NCI-H1048 (cell line): ENCODE data around the gene EVI5.

Source experiments
- DNase-seq: peaks from one replicate; lab custom pipeline; 2025; lab: John Stamatoyannopoulos, UW

Gene EVI5

DNA sequence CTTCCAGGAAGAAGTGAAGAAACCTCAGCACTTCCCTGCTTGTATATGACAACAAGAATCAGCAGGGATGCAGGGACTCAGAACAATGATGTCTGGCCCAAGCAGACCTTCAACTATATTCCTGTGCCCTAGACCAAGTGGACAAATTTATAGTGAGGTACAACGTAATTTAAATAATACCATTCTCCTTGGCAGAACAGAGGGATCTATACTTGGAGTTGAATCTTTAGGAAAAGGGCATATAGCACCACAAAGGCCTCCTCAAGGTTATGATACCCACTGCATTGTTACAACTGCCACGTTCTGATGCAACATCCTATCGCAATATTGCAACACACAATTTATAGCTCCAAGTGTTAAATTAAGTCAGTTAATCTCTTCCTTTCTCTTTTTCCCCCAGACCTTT is 269.1 kb downstream of the EVI5 start:
- DNase-seq, result no peak

DNA sequence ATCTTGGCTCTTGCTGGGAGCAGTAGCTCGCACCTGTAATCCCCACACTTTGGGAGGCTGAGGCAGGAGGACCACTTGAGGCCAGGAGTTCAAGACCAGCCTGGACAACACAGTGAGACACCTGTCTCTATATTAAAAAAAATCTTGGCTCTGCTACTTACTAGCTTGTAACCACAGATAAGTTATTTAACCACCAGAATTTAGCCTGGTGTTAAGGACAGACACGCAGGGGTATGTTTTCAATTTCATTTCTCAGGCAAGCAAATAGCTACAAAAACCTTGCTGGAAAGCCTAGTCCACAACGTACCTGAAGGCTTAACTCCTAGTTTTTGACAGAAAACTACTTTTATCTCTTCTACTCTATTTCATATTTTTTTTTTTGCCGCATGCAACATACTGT is 273.4 kb downstream of the EVI5 start:
- no peak for DNase-seq

DNA sequence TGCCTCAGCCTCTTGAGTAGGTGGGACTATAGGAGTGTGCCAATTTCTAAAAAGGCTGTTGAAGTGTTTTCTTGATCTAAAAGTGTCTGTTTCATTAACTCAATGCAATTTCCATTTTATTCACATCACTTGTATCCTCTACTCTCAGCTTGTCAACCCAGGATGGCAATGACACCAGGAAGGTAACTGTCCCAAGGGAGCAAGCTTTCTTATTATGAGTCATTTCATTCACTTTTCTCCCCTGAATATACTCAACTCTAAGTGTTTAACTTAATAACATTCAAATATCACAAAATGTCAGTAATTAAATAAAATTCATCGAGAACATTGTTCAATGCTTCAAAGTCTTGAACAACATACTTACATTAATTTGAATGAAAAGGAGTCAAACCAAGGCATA is 275.3 kb downstream of the EVI5 start:
- DNase-seq, result no peak

DNA sequence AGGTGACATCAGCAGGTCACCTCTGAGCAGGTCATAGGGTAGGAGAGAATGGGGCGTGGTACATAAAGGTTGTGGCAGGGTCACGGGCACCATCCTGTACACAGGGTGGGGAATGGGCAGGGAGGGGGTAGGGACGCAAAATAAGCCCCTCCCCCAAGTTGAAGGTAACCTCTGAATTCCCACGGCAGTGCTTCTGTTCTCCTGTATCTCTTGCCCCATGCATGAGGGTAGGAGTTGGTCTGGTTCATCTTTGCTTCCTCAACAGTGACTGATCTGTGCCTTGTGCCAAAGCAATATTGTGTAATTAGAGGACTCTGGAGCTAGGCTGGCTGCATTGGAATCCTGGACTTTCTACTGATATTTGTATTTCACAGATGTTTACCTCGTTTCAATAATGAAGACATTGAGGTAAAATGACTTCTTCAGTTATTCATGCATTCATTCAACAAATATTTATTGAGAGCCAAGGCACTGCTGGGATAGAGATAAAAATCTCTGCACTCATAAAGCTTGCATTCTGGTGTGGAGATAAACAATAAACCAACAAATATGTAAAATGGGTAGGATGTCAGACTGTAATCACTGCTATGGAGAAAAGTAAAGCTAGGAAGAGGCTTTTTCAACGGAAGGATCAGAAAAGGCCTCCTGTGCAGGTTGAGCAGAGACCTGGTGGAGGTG is 279.8 kb downstream of the EVI5 start:
- DNase-seq, result no peak

DNA sequence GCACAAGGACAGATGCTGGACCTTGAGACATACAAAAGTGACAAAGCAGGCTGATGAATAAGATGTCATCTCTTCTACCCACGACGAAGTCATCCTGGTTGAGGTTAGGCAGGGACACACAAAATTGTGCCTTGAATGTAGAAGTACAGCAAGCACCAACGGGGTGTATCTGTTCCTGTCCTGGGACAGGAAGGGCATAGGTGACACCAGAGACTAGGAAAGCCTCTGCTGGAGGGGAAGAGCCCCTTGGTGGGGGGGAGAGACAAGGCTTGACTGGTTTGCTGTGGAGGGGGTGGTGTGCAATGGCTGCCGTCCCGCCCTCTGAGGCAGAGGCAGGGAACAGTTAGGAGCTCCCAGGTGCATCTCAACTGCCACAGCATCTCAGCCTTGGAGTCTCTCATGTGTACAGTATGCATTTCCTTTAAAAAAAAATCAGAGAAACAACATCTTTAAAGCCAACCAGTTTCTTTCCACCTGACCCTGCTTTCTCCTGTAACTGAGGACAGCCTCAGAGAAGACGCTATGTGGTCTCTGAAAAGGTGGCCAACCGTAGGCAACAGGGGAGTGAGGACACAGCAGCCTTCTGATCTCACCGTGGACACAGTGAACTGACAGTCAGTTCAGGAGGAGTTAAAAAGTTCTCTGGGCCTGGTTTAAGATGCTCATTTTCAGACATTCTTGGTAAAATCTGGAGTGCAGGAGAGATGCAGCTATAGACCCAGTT is 280.5 kb downstream of the EVI5 start:
- no peak for DNase-seq

DNA sequence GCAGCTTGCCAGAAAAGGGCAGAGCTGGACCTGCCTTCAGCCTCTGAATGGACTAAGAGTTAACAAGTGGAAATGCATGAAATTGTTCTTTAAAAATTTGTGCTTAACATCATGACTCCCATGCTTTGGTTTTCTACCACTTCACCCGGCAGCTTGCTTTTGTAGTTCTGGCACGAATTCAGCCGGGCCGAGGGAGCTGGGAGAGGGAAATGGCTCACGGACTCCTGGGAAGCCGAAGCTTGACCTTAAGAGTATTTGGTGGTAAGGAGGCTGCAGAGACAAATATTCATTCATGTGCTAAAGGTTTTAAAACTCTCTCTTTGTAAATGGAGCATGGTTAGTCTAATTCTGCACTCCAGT is 281.0 kb downstream of the EVI5 start:
- no peak for DNase-seq

DNA sequence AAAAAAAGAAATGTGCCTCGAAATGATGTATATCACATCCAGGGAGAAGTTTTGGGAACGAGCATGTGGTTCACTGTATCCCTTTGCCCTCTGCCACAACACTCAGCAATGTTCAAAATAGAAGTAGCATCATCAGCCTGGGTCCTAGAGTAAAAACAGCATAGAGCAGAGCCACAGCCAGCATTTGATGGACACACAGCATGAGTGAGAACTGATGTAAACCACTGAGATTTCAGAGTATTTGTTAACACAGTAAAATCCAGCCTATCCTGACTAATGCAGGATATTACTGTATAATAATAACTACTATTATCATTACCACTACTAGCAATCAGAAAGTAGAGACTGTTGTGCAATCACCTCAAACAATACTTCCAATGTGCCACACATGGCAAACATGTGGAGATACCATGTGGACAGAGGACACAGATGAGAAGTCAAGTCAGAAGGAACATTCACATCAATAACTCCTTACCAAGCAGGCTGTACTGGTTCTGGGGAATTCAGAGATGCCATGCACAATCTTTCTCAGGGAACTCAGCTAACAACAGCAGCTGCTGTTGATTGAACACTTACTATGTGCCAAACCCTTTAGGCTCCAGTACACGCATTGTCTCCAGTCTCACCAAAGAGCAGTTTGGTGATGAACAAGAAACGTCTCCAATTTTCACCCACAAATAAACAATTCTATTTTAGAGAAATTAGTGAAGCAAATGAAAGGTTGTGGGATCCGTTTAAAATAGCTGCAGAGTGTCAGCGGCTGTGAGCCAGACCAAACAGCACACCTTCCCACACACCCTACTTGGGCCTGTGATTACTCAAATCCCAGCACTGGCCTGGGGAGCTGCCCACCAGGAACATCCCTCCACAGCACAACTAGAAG is 281.6 kb downstream of the EVI5 start:
- DNase-seq, result no peak

DNA sequence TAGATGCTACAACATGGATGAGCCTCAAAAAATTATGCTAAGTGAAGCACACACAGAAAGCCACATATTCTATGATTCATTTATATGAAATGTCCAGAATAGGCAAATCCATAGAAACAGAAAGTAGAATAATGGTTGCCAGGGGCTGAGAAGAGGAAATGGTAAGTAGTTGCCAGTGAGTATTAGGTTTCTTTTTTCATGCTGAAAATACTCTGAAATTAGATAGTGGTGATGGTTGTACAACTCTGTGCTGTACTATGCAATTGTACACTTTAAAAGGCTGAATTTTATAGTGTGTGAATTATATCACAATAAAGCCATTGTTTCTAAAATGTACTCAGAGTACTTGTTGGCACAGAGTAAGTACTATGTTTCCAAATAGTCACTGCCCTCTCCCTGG is 282.7 kb downstream of the EVI5 start:
- no peak for DNase-seq

DNA sequence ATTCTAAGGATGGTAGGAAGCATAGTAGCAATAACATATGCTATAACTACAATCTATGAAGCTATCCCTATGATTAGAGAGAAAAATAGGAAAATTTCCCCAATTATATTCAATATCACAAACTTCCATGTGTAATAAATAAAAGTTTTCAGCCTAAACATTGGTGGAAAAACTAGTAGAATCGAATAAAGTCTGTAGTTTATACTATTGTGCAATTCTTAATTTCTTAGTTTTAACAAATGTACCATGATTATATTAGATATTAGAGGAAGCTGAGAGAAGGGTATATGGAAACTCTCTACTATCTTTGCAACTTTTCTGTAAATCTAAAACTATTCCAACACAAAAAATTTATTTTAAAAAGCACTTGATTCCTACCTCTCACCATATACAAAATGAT is 284.4 kb downstream of the EVI5 start:
- DNase-seq, result no peak

DNA sequence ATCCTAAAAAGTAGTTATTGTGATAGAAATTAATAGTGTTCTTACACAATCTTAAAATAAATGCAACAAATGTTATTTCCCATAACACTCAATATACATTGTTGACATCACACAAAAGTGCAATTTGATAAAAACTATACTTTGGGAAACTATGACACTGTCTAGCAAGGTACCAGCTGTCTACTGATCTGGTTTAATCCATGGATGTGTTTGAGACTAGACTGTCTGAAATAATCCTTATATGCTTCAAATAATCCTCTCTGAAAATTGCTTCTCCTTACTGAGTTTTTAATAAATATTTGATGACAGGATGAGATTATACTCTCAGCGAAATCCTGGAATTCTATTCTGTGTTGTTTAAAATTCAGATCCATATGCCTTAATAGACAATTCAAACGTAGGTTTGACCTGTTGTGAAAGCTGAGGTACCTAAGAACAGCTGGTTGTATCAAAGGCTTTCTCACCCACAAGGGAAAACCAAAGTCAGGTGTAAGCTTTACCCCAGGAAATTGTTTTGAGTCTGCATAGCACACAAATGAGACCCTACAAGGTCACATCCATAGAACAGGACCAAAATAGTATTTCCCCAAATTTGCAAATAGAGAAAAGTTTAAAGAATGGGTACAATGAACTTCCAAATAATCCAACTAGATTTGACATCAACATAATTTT is 289.4 kb downstream of the EVI5 start:
- DNase-seq, result no peak

DNA sequence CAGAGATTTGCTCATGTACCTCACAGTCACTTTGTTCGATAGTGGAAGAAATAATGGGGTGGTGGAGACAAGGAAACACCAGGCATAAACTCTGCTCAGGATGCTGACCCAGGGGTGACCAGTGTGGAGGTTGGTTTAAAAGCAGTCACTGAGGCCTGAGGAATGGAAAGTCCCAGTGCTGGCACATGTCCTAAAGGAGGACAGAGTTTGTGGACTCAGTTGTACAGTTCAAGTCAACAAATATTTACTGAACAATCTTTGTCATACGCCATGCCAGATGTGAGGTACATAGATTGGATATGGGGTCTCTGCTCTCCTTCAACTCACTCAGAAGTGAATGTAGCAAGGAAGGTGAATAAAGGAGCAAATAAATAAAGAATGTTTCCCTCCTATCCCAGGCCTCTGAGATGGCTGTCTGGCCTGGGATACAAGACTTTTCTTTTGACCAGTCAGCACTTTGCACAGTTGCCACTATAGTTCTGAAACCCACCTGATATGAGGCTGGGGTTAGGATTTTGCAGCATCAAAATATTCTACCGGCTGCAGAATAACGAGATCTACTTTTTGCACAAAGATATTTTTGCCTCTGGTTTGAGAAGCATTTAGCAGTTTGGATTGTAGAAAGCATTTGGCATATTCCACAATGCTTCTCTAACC is 290.3 kb downstream of the EVI5 start:
- no peak for DNase-seq

DNA sequence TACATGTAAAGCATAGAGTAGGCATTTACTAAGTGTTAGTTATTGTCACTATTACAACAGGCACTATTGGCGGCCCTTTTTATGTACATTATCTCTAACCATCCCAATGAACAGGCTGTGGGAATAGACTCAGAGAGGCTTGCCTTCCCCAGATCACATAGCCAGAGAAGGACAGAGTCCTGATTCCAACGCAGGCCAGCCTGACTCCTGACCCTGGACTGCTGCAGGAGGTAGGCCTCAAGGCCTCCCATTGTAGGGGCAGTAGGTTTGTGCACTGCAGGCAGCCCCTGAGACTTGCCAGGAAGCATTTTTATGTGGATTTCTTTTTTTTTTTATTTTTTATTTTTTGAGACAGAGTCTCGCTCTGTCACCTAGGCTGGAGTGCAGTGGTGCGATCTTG is 291.8 kb downstream of the EVI5 start:
- no peak for DNase-seq

DNA sequence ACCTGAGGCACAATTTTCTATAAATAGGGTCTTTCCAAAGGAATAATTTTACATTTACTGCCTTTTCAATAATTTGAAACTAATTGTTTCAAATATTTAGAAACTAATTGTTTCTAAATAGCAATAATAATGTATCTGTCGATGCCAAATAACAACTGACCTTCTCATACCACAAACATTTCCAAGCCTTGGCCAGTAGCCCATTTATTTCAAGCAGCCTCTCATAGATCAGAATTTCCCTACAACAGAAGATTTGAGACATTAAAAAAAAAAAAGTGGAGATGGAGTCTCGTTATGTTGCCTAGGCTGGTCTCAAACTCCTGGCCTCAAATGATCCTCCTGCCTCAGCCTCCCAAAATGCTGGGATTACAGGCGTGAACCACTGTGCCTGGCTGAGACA is 296.1 kb downstream of the EVI5 start:
- DNase-seq, result no peak

DNA sequence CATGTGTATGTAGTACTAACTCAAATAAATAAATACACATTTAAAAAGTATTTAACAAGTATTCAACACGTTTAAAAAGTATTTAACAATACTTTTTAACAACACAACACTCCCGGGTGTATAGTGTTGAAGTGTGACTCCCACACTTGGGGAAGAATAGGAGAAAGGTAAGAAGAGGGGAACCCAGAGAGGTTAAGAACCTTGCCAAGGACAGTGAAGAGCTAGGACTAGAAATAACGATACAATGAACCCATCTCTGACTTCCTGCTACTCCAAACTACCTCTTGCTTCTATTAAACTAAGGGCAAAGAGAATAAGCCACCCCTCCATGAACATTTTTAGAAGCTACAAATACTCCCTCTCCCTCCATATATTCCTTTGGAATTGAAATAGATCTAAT is 296.5 kb downstream of the EVI5 start:
- DNase-seq, result no peak

DNA sequence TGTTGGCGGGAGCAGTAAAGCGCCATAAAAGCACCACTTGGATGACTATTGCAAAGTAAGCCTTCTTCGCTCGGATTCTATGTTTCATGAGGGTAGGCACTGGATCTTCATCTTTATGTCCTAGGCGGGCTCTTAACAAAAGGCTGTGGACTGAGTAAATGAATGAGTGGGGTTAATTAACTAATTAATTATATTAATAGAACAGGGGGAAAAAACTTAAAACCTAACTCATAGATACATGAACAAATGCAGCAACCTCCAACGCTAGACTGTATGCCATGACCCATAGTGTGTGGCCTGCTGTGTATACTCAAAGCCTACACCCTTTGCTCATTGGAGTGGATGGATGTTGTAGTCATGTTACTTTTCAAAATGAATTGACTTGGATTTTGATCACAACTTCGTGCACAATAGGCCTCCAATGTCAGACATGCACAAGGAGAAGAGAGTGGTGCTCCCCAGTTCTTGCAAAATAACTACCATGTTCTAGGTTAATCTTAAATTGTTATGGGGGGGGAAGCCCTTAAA is 297.8 kb downstream of the EVI5 start:
- DNase-seq, result no peak

DNA sequence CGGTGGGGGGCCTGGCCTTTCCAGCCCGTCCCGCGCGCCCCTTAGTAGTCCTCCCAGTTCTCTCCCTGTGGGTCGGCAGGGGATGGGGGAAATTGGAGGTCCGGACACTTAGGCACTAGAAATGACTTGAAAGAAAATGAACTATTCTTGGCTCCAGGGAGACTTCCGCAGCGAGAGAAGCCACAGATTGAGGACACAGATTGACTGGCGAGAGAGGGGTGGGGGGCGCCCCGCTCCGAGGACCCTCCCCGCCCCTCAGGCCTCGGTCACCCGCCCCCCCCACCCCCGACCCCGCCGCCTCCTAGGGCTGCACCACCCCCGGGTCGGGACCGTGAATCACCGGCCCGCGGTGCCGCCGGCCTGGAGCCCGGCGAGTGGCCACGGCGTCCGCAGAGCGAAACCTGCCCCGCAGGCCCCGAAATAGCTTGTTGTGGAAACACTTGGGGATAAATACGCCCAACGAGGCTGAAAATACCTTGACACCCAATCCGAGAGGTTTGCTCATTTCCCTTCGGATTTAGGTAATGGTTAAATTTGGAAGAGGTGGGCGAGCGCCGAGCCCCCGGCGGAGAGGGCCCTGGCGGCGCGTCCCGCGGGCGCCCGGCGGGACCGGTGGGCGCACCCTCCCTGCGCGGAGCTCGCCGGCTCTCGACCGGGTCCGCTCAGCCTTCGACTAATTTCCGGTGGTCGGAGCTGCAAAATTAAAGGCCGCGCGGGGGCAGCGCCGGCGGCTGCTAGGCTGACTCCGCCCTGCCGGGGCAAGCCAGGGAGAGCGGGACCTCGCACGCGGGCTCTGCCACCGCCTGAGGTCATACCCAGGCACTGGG is 298.4 kb downstream of the EVI5 start, which contains the start of gene GFI1:
GFI1 (minus strand) TSS at position 675 of the 827 bp plus-strand sequence. CDS start 3,438 bp downstream, outside the sequence.
- no peak for DNase-seq

DNA sequence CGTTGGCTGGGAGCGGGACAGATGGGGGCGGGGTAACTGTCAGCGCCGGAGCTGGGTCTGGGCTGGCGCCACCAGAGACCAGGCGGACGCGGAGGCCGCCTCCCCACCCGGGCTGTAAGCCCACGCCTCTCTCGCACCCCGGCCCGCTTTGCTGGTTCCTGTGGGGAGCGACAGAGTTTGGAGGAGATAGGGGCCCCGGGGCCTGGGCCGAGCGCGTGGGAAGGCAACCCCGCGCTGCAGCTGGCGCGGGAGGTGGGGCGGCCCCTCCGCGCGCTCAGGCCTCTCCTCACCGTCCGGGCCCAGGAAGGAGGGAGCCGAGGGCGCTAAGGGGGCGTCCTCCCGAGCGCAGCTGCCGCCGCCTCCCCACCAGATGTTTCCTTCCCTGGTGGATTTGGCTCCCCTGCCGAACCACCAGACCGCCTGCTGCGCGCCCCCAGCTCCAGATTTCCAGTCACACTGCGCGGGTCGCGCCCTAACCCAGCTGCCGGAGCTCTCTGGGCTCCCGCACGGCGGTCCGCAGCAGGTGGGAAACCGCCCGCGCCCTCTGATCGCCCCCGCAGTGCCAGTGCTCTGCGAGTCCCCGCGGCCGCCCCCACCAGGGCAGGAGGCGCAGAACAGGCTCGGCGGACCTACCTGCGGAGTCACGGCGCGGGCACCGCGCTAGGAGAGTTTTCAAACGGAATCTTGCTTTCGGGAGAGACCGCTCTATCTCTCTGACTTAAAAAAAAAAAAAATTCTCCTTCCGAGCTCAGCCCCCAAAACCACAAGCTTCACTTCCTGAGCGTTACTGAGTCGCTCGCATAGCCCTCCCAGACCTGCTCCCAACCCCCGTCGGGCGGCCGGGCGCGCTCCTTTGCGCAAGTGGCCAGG is 299.3 kb downstream of the EVI5 start:
- DNase-seq, result no peak

DNA sequence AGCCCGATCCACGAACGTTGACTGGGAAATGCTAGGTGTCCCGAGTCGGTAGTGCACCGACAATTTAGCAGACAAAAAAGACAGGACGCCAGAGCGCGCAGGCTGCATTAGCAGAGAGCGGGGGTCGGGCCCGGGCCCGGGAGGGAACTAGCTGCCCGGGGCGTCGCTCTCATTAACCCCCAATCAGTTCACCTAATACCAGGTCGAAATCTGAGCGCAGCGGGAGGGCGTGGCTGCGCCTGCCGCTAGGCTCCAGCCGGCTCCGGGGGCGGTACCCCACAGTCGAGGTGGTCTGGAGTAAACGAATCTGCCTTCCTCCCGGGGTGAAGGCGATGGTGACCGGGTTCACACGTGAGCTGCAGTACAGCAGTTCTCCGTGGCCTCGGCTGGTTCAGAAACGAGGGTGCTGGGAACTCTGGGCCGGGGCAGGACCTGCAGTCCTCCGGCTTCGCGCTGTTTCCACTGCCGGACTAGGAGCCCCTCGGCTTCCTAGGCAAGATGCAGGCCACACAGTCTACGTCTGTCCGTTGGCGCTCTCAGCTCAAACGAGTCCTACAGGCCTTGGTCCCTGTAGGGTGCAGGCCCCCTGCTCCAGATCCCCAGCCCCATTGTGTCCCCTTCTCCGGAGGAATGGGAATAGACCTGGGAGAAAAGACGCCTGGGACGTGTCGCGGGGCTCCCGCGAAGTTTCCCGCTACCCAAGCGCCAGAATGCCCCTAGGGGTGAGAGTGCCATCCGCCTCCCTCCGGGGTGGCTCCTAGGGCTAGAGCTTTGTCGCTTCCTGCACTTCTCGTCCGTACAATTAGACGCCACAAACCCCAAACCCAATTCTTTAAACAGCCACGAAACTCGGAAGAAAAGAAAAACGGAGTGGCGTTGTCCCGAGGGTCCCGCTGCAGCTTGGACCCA is 300.2 kb downstream of the EVI5 start:
- DNase-seq, result no peak
